ENCODE results near the gene RREB1. TPM values are rescaled to one million over a fixed set of nuclear protein-coding genes. Genes with fewer than 3 reads are reported as not detected.

The RREB1 gene
- total and polyA plus RNA-seq, 2 donors (not counting 3 experiments of a cell fraction or from before 2014, with no cell fraction given) = 3.7 to 33.0 TPM

DNA sequence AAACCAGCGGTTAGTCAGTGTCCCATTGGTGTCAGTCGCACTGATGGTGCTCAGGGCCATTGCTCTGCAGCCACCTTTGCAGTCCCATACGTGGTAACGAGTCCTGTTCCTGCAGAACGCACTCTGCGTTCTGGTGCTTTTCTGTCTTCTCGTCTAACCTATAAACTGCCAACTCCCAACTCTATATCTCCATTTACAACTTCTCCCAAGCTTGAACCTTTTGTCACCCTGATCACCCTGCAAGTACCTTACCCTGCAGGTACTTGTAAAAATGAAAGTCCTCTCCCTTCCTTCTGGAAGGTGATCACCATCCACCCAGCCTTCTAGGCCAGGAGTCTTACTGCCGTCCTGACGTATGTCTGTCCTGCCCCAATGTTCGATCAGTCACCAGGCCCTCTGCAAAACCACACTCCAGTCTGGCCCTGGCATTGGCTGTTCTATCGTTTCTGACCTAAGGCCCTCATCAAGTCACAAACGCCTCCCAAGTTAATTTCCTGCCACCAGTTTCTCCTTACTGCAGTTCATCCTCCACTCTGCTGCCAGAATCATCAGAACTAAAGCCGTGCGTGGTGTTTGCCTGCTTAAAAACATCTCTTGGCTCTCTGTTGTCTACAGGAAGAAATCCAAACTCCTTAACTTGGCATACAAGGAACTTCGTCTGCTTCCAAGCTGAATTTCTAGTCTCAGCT is 7.9 kb downstream of the RREB1 start:
- peaks cover 3% of the 10 kb centered on the region for H4K20me1 ChIP-seq (replicated peaks; ENCODE audit: control insufficient read depth, extremely low read depth, insufficient read depth, low read length)

More for the DNA sequence above, 7.9 kb downstream of the RREB1 start:
- H3K9me1 ChIP-seq (replicated peaks; ENCODE audit: control insufficient read depth, extremely low read depth, insufficient read depth, low read length) = no peaks in the 10 kb centered on the region
- dilution Hi-C loops (cut with MboI; ENCODE audit: extremely low pct_ligation_motif_present, low sequenced_read_pairs) (no loop called here), intact Hi-C loops (cut with micrococcal nuclease) (no loop called here)
- ChIA-PET POLR2A (no interaction called here), CTCF (interaction anchor here (1.1 to 1.6 kb wide), 2 partner anchors 44 to 357 kb away, joined by 3 read pairs; no protein-coding TSS in a partner anchor)
- BruUV-seq (replicated peaks) = no TSS peak
- TF ChIP-seq JUN (IDR thresholded peaks at IDR 0.05; ENCODE audit: borderline replicate concordance, insufficient read depth, insufficient read length, low read depth) (no peak), FOS (IDR thresholded peaks at IDR 0.05; ENCODE audit: borderline replicate concordance, insufficient read depth, low read length) (no peak), POLR2AphosphoS5 (IDR thresholded peaks at IDR 0.05; ENCODE audit: insufficient read depth, low read depth, low read length) (no peak), GATA2 (IDR thresholded peaks at IDR 0.05; ENCODE audit: insufficient read depth, insufficient read length, low read depth, low read length) (no peak), EZH2 (IDR thresholded peaks at IDR 0.05; ENCODE audit: borderline replicate concordance, low read depth, low read length, severe bottlenecking) (no peak), MYC (IDR thresholded peaks at IDR 0.05; ENCODE audit: low read depth, low read length) (no peak), POLR2A (IDR thresholded peaks at IDR 0.05; ENCODE audit: low read depth, low read length) (no peak)
- TF ChIP-seq, protein P1, sequence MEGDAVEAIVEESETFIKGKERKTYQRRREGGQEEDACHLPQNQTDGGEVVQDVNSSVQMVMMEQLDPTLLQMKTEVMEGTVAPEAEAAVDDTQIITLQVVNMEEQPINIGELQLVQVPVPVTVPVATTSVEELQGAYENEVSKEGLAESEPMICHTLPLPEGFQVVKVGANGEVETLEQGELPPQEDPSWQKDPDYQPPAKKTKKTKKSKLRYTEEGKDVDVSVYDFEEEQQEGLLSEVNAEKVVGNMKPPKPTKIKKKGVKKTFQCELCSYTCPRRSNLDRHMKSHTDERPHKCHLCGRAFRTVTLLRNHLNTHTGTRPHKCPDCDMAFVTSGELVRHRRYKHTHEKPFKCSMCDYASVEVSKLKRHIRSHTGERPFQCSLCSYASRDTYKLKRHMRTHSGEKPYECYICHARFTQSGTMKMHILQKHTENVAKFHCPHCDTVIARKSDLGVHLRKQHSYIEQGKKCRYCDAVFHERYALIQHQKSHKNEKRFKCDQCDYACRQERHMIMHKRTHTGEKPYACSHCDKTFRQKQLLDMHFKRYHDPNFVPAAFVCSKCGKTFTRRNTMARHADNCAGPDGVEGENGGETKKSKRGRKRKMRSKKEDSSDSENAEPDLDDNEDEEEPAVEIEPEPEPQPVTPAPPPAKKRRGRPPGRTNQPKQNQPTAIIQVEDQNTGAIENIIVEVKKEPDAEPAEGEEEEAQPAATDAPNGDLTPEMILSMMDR (IDR thresholded peaks at IDR 0.05; ENCODE audit: extremely low read depth in 1 of 2, insufficient read depth in 1 of 2, low read depth in 1 of 2, low read length in 2 of 2) = no peak
- TF ChIP-seq, protein P2, sequence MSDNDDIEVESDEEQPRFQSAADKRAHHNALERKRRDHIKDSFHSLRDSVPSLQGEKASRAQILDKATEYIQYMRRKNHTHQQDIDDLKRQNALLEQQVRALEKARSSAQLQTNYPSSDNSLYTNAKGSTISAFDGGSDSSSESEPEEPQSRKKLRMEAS (IDR thresholded peaks at IDR 0.05; ENCODE audit: insufficient read depth, insufficient read length) = no peak
- H3K9ac ChIP-seq (replicated peaks; ENCODE audit: extremely low read depth, insufficient read depth, low read length) = no peak overlapping the region
- peaks cover 4% of the 10 kb centered on the region for H3K4me1 ChIP-seq (ENCODE audit: control insufficient read depth, extremely low read depth, insufficient read depth, low read length)
- FAIRE-seq = no peak
- no peaks in the 10 kb centered on the region for H3K36me3 ChIP-seq (ENCODE audit: control insufficient read depth in 2 of 2, extremely low read depth in 1 of 2, insufficient read depth in 2 of 2, low read length in 2 of 2)
- H2AFZ ChIP-seq (ENCODE audit: low read depth, low read length) = no peak overlapping the region
- H3K4me2 ChIP-seq (ENCODE audit: insufficient read depth, low read length) = no peak overlapping the region
- peaks cover 94% of the 10 kb centered on the region for H3K79me2 ChIP-seq (ENCODE audit: control insufficient read depth, insufficient read depth, low read length)
- H3K9me3 ChIP-seq (replicated peaks; ENCODE audit: control insufficient read depth, insufficient read depth, low read length) = no peaks in the 10 kb centered on the region
- no peak overlapping the region for H3K4me3 ChIP-seq (replicated peaks in 1 of 3; ENCODE audit: insufficient read depth in 1 of 3, low read depth in 1 of 3, low read length in 3 of 3)
- H3K27ac ChIP-seq (ENCODE audit: insufficient read depth, low read depth, low read length) = no peak overlapping the region
- DNase-seq (ENCODE audit: low read depth, low spot score) = no peak
- no peaks in the 10 kb centered on the region for H3K27me3 ChIP-seq (ENCODE audit: control insufficient read depth in 2 of 2, insufficient read depth in 2 of 2, low read length in 2 of 2)

Data from endothelial cell of umbilical vein (primary cell).